Measurements from ENCODE around the gene SPANXB1.
"Not testable (repeated sequence)": the region's sequence is repeated elsewhere in the genome, so short reads cannot be mapped to it uniquely, and the experiment has no call there.

The SPANXB1 gene, protein sequence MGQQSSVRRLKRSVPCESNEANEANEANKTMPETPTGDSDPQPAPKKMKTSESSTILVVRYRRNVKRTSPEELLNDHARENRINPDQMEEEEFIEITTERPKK

DNA sequence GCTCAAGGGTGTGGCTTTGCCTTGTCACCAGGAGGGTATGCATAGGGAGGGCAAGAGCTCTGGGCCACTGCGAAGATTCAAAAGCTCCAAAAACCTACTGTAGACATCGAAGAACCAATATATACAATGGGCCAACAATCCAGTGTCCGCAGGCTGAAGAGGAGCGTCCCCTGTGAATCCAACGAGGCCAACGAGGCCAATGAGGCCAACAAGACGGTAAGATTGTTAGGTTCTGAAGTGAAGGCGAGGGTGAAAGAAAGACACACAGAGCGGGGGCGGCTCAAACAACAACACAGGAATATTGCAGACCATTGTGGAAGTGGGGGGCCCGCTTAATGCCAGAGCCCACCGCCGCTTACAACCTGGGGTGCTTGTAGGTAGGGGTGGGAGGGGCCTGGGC, at the start of gene SPANXB1:
Gene SPANXB1 (plus strand): TSS at position 27 of the 400 bp plus-strand sequence. CDS start 100 bp downstream, at position 127.
- DNase-seq, result not testable (repeated sequence)

DNA sequence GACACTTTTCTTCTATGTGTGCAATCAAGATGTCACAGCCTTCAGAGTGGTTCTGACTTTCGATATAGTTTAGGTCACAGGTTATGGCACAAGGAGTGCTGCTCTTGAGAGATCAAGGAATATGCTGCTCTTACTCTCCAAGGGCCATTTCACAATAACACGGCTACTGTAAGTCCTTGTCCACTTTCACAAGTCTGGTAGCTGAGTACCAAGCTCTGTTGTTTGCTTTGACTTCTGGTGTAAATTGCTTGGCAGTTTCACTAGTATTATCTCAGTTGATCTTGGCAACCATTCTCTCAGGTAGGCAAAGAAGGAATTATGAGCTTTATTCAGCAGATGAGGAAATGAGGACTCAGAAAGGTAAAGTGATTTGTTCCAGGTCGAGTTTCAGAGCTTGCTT, 35.4 kb upstream of the SPANXB1 start:
- no peak for DNase-seq

DNA sequence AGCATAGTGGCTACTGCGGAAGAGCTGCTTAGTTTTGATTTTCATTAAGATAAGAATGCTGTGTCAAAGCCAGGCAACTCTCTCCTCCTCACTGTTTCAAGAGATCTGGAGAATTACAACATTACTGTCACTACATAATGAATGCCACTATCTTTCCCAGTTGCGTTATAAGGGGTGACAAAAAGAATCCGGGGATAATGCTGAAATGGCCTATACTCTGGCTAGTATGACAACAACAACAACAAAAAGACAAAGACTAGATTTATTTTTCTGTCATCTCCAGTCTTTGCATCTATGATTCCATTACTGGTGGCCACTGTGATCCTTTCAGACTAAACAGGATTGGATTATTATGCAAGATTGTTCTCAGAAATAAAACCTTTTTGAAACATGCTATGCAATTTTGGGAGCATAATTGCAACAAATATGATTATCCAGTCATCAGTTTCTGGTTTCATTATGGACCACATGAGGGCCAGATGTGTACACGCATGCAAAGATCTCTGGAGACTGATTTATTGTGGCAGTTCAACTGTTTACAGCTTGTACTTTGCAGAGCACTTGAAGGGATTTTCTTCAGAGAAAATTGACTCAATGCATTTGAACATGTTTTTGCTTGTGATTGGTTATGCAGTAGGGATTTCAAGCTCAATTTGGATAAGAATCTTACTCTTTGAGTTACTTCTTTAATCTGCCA, 31.1 kb upstream of the SPANXB1 start:
- DNase-seq, result no peak

DNA sequence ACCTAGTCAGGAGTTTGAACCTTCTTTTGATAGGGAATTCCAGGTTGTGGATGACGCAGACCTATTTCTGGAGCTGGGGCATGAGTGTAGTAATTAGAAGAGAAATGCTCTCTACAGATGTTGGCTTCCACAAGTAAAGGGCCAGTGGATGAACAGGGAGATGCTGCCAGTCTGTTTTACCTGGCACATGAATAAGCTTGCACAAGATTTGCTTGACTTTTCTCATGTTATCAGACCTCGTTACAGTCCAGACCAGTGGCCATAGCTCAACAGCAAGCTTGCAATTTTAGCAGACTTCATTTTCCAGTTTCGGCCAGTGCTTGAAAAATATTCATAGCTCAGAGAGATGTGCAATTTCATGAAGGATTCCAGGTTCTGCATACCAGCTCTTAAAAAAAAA, 26.9 kb upstream of the SPANXB1 start:
- no peak for DNase-seq

DNA sequence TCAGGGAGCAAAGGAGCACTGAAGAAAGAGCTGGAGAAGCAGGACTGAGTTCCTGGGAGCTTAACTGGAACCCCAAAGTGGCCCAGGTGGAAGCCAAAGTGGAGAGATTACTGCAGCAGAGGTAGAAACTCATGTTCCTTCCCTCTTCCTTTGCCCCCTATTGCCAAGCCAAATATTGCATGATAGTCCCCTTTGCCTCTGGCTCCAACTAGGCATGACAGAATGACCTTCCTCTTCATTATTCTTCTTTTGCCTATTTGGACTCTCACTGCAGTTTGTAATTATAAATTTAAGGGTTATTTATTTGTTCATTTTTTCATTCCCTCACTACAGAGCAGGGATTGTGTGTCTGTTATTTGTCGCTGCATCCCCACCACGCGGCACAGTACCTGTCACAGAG, 22.1 kb upstream of the SPANXB1 start:
- no peak for DNase-seq

DNA sequence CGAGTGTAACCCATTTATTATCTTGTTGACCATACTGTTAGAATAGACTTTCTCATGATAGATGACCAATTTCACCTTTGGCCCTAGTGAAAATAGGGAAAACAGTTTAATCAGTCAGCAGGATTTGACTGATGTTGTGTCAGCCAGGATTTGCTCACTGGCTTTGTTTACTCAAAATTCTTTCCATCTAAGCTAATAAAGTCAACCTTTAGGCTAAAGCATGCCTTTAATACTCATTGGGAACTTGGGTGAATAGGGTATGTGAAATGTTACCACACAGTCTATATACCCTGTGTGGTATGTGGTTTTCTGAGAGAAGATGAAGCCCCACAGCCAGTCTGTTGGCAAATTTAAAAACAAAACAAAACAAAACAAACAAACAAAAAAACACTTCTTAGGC, 18.7 kb upstream of the SPANXB1 start:
- DNase-seq, result no peak

DNA sequence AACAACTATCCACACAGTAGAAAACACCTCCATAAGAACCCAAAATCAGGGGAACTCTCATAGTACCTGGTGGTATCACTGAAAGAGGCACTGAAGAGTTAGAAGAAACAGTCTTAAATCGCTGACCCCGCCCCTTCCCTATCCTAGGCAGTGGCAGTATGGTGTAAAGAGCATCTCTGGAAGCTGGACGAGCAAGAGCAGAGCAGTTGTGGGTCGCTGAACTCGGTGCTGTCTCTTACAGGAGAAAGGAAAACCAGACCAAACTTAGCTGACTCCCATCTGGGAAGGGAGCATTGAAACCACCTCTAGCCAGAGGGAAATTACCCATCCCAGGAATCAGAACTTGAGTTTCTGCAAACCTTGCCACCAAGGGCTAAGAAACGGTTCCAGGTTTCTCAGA, 2.8 kb downstream of the SPANXB1 start:
- not testable (repeated sequence) for DNase-seq

DNA sequence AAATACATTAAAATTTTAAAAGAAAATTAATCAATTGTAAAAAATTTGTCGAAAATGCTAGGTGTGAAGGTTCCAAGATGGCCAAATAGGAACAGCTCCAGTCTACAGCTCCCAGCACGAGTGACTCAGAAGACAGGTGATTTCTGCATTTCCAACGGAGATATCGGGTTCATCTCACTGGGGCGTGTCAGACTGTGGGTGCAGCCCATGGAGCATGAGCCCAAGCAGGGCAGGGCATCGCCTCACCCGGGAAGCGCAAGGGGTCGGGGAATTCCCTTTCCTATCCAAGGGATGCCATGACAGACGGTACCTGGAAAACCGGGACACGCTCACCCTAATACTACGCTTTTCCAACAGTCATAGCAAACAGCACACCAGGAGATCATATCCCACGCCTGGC, 41.9 kb downstream of the SPANXB1 start:
- not testable (repeated sequence) for DNase-seq

DNA sequence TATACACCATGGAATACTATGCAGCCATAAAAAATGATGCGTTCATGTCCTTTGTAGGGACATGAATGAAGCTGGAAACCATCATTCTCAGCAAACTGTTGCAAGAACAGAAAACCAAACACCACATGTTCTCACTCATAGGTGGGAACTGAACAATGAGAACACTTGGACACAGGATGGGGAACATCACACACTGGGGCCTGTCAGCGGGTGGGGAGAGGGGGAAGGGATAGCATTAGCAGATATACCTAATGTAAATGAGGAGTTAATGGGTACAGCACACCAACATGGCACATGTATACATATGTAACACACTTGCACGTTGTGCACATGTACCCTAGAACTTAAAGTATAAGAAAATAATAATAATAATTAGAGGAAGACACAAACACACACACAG, 47.5 kb downstream of the SPANXB1 start:
- not testable (repeated sequence) for DNase-seq

DNA sequence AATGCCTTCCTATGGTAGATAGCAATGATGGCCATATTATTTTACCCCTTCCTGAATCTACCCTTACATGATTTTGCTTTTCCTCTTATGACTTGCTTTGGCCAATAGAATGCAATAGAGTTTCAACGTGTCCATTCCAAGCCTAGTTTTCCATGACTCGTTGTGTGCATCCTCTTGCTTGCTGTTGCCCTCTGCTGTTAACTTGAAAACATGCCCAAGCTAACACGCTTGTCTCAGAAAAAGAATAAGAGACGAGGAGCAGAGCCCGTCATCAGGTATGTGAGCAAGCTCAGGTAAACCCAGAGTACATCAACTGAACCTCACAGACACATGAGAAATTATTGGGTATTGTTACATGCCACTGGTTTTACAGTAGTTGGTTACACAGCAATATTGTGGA, 49.7 kb downstream of the SPANXB1 start:
- not testable (repeated sequence) for DNase-seq

Measured in CD4-positive, alpha-beta T cell treated with Interferon alpha-2 for 1 hour (primary cell).